HepG2 (cell line): ENCODE measurements around the gene DHRS12. TPM values are rescaled to one million over a fixed set of nuclear protein-coding genes. Genes with fewer than 3 reads are reported as not detected.

Experiments used
- DMAP1 ChIP-seq: IDR thresholded peaks from 2 replicates; pipeline ENCODE4 v1.6.1; 2016
- FOXA1 ChIP-seq, 2 experiments: fragments of 450-650 bp in 1 of 2; sonication (generic) in 1 of 2; formaldehyde crosslinking in 1 of 2; IDR thresholded peaks; 2 replicates each; pipeline versions ENCODE4 v1.4.0 to v1.6.1; 2016 to 2020; ENCODE audit warnings: missing genetic modification reagents in 1 of 2
- FOXO1 ChIP-seq: sonication (generic); formaldehyde crosslinking; IDR thresholded peaks from 2 replicates; pipeline ENCODE4 v1.4.0; 2020; ENCODE audit warnings: missing genetic modification reagents
- ISL2 ChIP-seq: sonication (generic); formaldehyde crosslinking; IDR thresholded peaks from 2 replicates; pipeline ENCODE4 v1.5.0; 2020; ENCODE audit warnings: missing genetic modification reagents
- JUNB ChIP-seq: sonication (generic); formaldehyde crosslinking; IDR thresholded peaks from 2 replicates; pipeline ENCODE4 v1.8.0; 2022; ENCODE audit warnings: missing genetic modification reagents, mild to moderate bottlenecking, borderline replicate concordance
- JUND ChIP-seq: sonication (generic); formaldehyde crosslinking; IDR thresholded peaks from 2 replicates; pipeline ENCODE4 v1.8.0; 2022; ENCODE audit warnings: mild to moderate bottlenecking, missing genetic modification reagents
- KAT7 ChIP-seq: IDR thresholded peaks from 2 replicates; pipeline ENCODE4 v1.6.1; 2018; ENCODE audit warnings: borderline replicate concordance, missing compliant biosample characterization
- KLF15 ChIP-seq: sonication (generic); formaldehyde crosslinking; IDR thresholded peaks from 2 replicates; pipeline ENCODE4 v1.8.1; 2023; ENCODE audit warnings: borderline replicate concordance, mild to moderate bottlenecking, inconsistent platforms, missing genetic modification reagents, mixed read lengths
- LCORL ChIP-seq, 2 experiments: fragments of 450-650 bp in 1 of 2; sonication (generic) in 1 of 2; formaldehyde crosslinking in 1 of 2; IDR thresholded peaks; 2 replicates each; pipeline versions ENCODE4 v1.5.0 to v1.6.1; 2017 to 2020; ENCODE audit warnings: antibody characterized with exemption in 1 of 2, missing genetic modification reagents in 1 of 2
- MIER3 ChIP-seq: IDR thresholded peaks from 2 replicates; pipeline ENCODE4 v1.6.1; 2016; ENCODE audit warnings: missing compliant biosample characterization, borderline replicate concordance
- MYNN ChIP-seq: sonication (generic); formaldehyde crosslinking; IDR thresholded peaks from 2 replicates; pipeline ENCODE4 v1.4.0; 2020; ENCODE audit warnings: mild to moderate bottlenecking, low read depth, missing genetic modification reagents
- NCOA1 ChIP-seq: sonication (generic); formaldehyde crosslinking; IDR thresholded peaks from 2 replicates; pipeline ENCODE4 v1.9.0; 2021; ENCODE audit warnings: missing genetic modification reagents
- RARA ChIP-seq: IDR thresholded peaks from 2 replicates; pipeline ENCODE4 v1.6.1; 2016; ENCODE audit warnings: missing genetic modification reagents, missing compliant biosample characterization
- RBM39 ChIP-seq: fragments of 200-400 bp; formaldehyde crosslinking; IDR thresholded peaks from one replicate; pipeline ENCODE4 v1.6.1; 2018; ENCODE audit warnings: antibody characterized with exemption, mild to moderate bottlenecking, low read depth, low read length; ENCODE audit not compliant: poor library complexity, severe bottlenecking
- RFX5 ChIP-seq: IDR thresholded peaks from 2 replicates; pipeline ENCODE4 v1.6.1; 2011; ENCODE audit warnings: low read depth, low read length, improper control_type of control experiment
- ZBTB33 ChIP-seq: sonication (generic); formaldehyde crosslinking; IDR thresholded peaks from 2 replicates; pipeline ENCODE4 v1.4.0; 2020; ENCODE audit warnings: missing genetic modification reagents
- ZBTB37 ChIP-seq: sonication (generic); formaldehyde crosslinking; IDR thresholded peaks from 2 replicates; pipeline ENCODE4 v1.4.0; 2020; ENCODE audit warnings: mild to moderate bottlenecking, missing genetic modification reagents
- ZKSCAN8 ChIP-seq: IDR thresholded peaks from 2 replicates; pipeline ENCODE4 v1.6.1; 2016; ENCODE audit warnings: borderline replicate concordance, missing genetic modification reagents, missing compliant biosample characterization
- ZNF580 ChIP-seq: IDR thresholded peaks from 2 replicates; pipeline ENCODE4 v1.6.1; 2016; ENCODE audit warnings: low read depth, borderline replicate concordance
- ZNF784 ChIP-seq: sonication (generic); formaldehyde crosslinking; IDR thresholded peaks from 2 replicates; pipeline ENCODE4 v1.5.1; 2020; ENCODE audit warnings: missing genetic modification reagents, mild to moderate bottlenecking, borderline replicate concordance
- ZNF792 ChIP-seq: IDR thresholded peaks from 2 replicates; pipeline ENCODE4 v1.6.1; 2016
- polyA plus RNA-seq, 8 experiments: library from polyadenylated mRNA; depleted of rRNA in 3 of 8; stranded (reverse) in 7 of 8; unstranded in 1 of 8; fragments of >200 nt; fragmentation: Illumina TruSeq in 4 of 8; extraction: Trizol in 4 of 8; gene quantifications; 2 replicates each; pipeline versions ENCODE4 v1.2.1 to v1.2.3, GENCODE V29; 2011 to 2016; ENCODE audit warnings: low read depth in 4 of 8, missing spikeins in 1 of 8, mixed read lengths in 1 of 8; ENCODE audit not compliant: insufficient read depth in 1 of 8
- total RNA-seq, 5 experiments: library from RNA; depleted of rRNA; stranded (reverse); fragments of >200 nt; fragmentation: Illumina TruSeq; extraction: Trizol; gene quantifications; 2 replicates each; pipeline ENCODE4 v1.2.3, GENCODE V29; 2016; ENCODE audit warnings: low read depth in 1 of 5

The DHRS12 gene
- total and polyA plus RNA-seq, 2 of the 13 experiments (the other 11 are each of a cell fraction or from before 2014, with no cell fraction given), result 7.2 to 8.4 TPM

GRCh38 chr13:51747438-51748434 is 56.2 kb downstream of the DHRS12 start (continued):
- peak; percentile 80; the same call in 1 of the 2 replicates for TF ChIP-seq ISL2 (CRISPR knock-in tag)
- 0 out of 2 replicates have a peak, but pooled peaks have one; percentile 57 for TF ChIP-seq ZBTB33 (CRISPR knock-in tag)
- TF ChIP-seq ZNF792 (CRISPR knock-in tag), result no peak
- TF ChIP-seq FOXA1 (IDR thresholded peaks at IDR 0.05), result 0 out of 2 replicates have a peak, but pooled peaks have one; percentile 8
- TF ChIP-seq FOXA1 (CRISPR knock-in tag; IDR thresholded peaks at IDR 0.05), result peak; percentile 63; the same call in 1 of the 2 replicates
- TF ChIP-seq ZKSCAN8 (CRISPR knock-in tag), result peak; percentile 68; the same call in 1 of the 2 replicates
- no peak for TF ChIP-seq LCORL (IDR thresholded peaks at IDR 0.05)
- peak; percentile 58; the same call in 1 of the 2 replicates for TF ChIP-seq LCORL (CRISPR knock-in tag; IDR thresholded peaks at IDR 0.05)
- TF ChIP-seq JUNB (CRISPR knock-in tag), result peak; percentile 95
- TF ChIP-seq ZNF784 (CRISPR knock-in tag), result peak; percentile 31; the same call in 1 of the 2 replicates
- TF ChIP-seq ZNF580 (CRISPR knock-in tag), result no peak
- peak; percentile 66; the same call in 1 of the 2 replicates for TF ChIP-seq JUND (CRISPR knock-in tag)
- no peak for TF ChIP-seq KAT7 (CRISPR knock-in tag)
- TF ChIP-seq NCOA1, result no peak
- TF ChIP-seq KLF15 (CRISPR knock-in tag), result no peak
- TF ChIP-seq DMAP1 (CRISPR knock-in tag), result no peak
- peak; percentile 18; the same call in 1 of the 2 replicates for TF ChIP-seq MIER3
- no peak for TF ChIP-seq RBM39
- TF ChIP-seq RFX5, result no peak
- TF ChIP-seq ZBTB37, result peak; percentile 96
- TF ChIP-seq FOXO1 (CRISPR knock-in tag), result peak; percentile 65
- TF ChIP-seq MYNN (CRISPR knock-in tag), result no peak
- peak; percentile 67 for TF ChIP-seq RARA
